Peyer's patch (tissue), 4 donors: ENCODE results near the gene LRBA.

Experiments used
- POLR2A ChIP-seq, 2 donors: fragments of 450-650 bp; IDR thresholded peaks; one replicate each; pipeline ENCODE4 v1.5.1; 2017; ENCODE audit warnings: antibody characterized with exemption in 2 of 2, mild to moderate bottlenecking in 2 of 2, moderate library complexity in 2 of 2
- TF ChIP-seq, protein P1 (sequence below), 6 experiments: fragments of 450-650 bp in 4 of 6; fragments of 200-600 bp in 2 of 6; sonication (generic) in 1 of 6; IDR thresholded peaks; one replicate each; pipeline ENCODE4 v1.5.1; 2017 to 2019; ENCODE audit warnings: antibody characterized with exemption in 6 of 6, mild to moderate bottlenecking in 3 of 6, moderate library complexity in 1 of 6

DNA sequence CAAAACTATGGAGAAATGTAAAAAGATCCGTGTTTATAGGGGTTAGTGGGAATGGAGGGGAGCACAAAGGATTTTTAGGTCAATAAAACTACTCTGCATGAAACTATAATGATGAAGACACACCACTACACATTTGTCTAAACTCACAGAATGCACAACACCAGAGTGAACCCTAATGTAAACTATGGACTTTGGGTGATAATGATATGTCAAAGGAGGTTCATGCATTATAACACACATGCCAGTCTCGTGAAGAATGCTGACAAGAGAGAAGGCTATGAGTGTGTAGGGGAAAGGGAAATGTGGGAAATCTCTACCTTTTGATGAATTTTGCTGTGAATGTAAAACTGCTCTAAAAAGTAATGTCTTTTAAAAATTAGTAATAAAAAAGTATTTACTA, 249.9 kb downstream of the LRBA start:
- TF ChIP-seq, protein P1, sequence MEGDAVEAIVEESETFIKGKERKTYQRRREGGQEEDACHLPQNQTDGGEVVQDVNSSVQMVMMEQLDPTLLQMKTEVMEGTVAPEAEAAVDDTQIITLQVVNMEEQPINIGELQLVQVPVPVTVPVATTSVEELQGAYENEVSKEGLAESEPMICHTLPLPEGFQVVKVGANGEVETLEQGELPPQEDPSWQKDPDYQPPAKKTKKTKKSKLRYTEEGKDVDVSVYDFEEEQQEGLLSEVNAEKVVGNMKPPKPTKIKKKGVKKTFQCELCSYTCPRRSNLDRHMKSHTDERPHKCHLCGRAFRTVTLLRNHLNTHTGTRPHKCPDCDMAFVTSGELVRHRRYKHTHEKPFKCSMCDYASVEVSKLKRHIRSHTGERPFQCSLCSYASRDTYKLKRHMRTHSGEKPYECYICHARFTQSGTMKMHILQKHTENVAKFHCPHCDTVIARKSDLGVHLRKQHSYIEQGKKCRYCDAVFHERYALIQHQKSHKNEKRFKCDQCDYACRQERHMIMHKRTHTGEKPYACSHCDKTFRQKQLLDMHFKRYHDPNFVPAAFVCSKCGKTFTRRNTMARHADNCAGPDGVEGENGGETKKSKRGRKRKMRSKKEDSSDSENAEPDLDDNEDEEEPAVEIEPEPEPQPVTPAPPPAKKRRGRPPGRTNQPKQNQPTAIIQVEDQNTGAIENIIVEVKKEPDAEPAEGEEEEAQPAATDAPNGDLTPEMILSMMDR (IDR thresholded peaks at IDR 0.05): no peak
- TF ChIP-seq POLR2A (IDR thresholded peaks at IDR 0.05): no peak
